K562 (cell line): ENCODE results near the gene CHERP. TPM values are rescaled to one million over a fixed set of nuclear protein-coding genes. Genes with fewer than 3 reads are reported as not detected.

Source experiments
- HNRNPK ChIP-seq: fragments of 200-400 bp; formaldehyde crosslinking; IDR thresholded peaks from one replicate; pipeline ENCODE4 v1.6.1; 2018; ENCODE audit warnings: mild to moderate bottlenecking, low read depth, low read length; ENCODE audit not compliant: poor library complexity, severe bottlenecking
- KLF6 ChIP-seq: fragments of 250-450 bp; sonication (Bioruptor Pico); IDR thresholded peaks from 2 replicates; pipeline ENCODE4 v1.4.0; 2020; ENCODE audit warnings: mild to moderate bottlenecking, moderate library complexity, borderline replicate concordance
- MTF1 ChIP-seq: fragments of 250-450 bp; sonication (Bioruptor Pico); IDR thresholded peaks from 2 replicates; pipeline ENCODE4 v1.9.0; 2021; ENCODE audit warnings: moderate library complexity, mild to moderate bottlenecking, inconsistent platforms, borderline replicate concordance
- PTRF ChIP-seq: fragments of 450-650 bp; IDR thresholded peaks from 2 replicates; pipeline ENCODE4 v1.6.1; 2016; ENCODE audit warnings: mild to moderate bottlenecking, missing genetic modification characterization, missing compliant biosample characterization
- SUPT5H ChIP-seq: fragments of 450-650 bp; IDR thresholded peaks from 2 replicates; pipeline ENCODE4 v1.6.1; 2016
- TCF15 ChIP-seq: fragments of 250-450 bp; sonication (Bioruptor Pico); IDR thresholded peaks from 2 replicates; pipeline ENCODE4 v1.8.0; 2022; ENCODE audit warnings: moderate library complexity, mild to moderate bottlenecking, inconsistent platforms
- TCFL5 ChIP-seq: fragments of 250-450 bp; sonication (Bioruptor Pico); conservative IDR thresholded peaks from 2 replicates; pipeline ENCODE4 v1.6.1; 2021; ENCODE audit warnings: mild to moderate bottlenecking, moderate library complexity, matching md5 sums
- ZBTB40 ChIP-seq, 2 experiments: fragments of 450-650 bp in 1 of 2; sonication (generic) in 1 of 2; formaldehyde crosslinking in 1 of 2; IDR thresholded peaks; 2 replicates each; pipeline versions ENCODE4 v1.7.1 to v1.9.0; 2016 to 2022; ENCODE audit warnings: inconsistent platforms in 1 of 2, mild to moderate bottlenecking in 1 of 2, missing genetic modification reagents in 1 of 2
- ZFP91 ChIP-seq: sonication (generic); formaldehyde crosslinking; IDR thresholded peaks from 2 replicates; pipeline ENCODE4 v1.8.0; 2022; ENCODE audit warnings: mild to moderate bottlenecking, missing genetic modification reagents
- ZNF197 ChIP-seq: fragments of 200-800 bp; sonication (Bioruptor generic); IDR thresholded peaks from 2 replicates; pipeline ENCODE4 v1.6.1; 2016; ENCODE audit warnings: low read depth, missing genetic modification characterization, missing compliant biosample characterization
- ZSCAN29 ChIP-seq: fragments of 450-650 bp; IDR thresholded peaks from 2 replicates; pipeline ENCODE4 v1.6.1; 2017
- polyA plus RNA-seq, 8 experiments: library from polyadenylated mRNA; depleted of rRNA in 4 of 8; stranded (reverse) in 5 of 8; unstranded in 3 of 8; fragments of >200 nt; fragmentation: Nextera tagmentation in 2 of 8; fragmentation: Illumina TruSeq in 1 of 8; extraction: Ambion mirVana in 2 of 8; extraction: Trizol in 1 of 8; gene quantifications; 2 replicates each; pipeline versions ENCODE4 v1.2.1 to v1.2.3, GENCODE V29; 2011 to 2014; ENCODE audit warnings: inconsistent platforms in 1 of 8, missing spikeins in 1 of 8
- total RNA-seq, 7 experiments: library from RNA; depleted of rRNA in 6 of 7; stranded (reverse); fragments of >200 nt in 6 of 7; fragmentation: Illumina TruSeq in 2 of 7; extraction: Trizol in 2 of 7; gene quantifications; 2 replicates each; pipeline versions ENCODE4 v1.2.1 to v1.2.3, GENCODE V29; 2011 to 2021; ENCODE audit warnings: low replicate concordance in 1 of 7
- TF ChIP-seq, protein P1 (sequence below): fragments of 250-450 bp; sonication (Bioruptor Pico); IDR thresholded peaks from 2 replicates; pipeline ENCODE4 v1.4.0; 2020; ENCODE audit warnings: mild to moderate bottlenecking, moderate library complexity, borderline replicate concordance

Gene CHERP
- total and polyA plus RNA-seq, 9 of the 15 experiments (the other 6 are each of a cell fraction or from before 2014, with no cell fraction given) = 0.60 to 85.1 (median 7.8) TPM

- TF ChIP-seq ZBTB40 (IDR thresholded peaks at IDR 0.05) (peak; percentile 96), ZBTB40 (CRISPR knock-in tag; IDR thresholded peaks at IDR 0.05) (no peak), ZSCAN29 (no peak), TCF15 (no peak), KLF6 (CRISPR knock-in tag) (no peak), ZNF197 (no peak), MTF1 (CRISPR knock-in tag) (no peak), ZFP91 (no peak), PTRF (tag) (no peak), TCFL5 (CRISPR knock-in tag) (no peak), SUPT5H (peak; percentile 93), HNRNPK (no peak)
- TF ChIP-seq, protein P1, sequence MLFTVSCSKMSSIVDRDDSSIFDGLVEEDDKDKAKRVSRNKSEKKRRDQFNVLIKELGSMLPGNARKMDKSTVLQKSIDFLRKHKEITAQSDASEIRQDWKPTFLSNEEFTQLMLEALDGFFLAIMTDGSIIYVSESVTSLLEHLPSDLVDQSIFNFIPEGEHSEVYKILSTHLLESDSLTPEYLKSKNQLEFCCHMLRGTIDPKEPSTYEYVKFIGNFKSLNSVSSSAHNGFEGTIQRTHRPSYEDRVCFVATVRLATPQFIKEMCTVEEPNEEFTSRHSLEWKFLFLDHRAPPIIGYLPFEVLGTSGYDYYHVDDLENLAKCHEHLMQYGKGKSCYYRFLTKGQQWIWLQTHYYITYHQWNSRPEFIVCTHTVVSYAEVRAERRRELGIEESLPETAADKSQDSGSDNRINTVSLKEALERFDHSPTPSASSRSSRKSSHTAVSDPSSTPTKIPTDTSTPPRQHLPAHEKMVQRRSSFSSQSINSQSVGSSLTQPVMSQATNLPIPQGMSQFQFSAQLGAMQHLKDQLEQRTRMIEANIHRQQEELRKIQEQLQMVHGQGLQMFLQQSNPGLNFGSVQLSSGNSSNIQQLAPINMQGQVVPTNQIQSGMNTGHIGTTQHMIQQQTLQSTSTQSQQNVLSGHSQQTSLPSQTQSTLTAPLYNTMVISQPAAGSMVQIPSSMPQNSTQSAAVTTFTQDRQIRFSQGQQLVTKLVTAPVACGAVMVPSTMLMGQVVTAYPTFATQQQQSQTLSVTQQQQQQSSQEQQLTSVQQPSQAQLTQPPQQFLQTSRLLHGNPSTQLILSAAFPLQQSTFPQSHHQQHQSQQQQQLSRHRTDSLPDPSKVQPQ (CRISPR knock-in tag) = no peak
Observed at GRCh38 chr19:16542045-16542909, at the start of gene CHERP (continued).
